ENCODE data around the gene MN1. TPM values are rescaled to one million over a fixed set of nuclear protein-coding genes. Genes with fewer than 3 reads are reported as not detected.

The MN1 gene
- total and polyA plus RNA-seq, 7 experiments from 2014 or later, result 0.16 to 3.8 (median 0.38) TPM; not detected in 2

DNA sequence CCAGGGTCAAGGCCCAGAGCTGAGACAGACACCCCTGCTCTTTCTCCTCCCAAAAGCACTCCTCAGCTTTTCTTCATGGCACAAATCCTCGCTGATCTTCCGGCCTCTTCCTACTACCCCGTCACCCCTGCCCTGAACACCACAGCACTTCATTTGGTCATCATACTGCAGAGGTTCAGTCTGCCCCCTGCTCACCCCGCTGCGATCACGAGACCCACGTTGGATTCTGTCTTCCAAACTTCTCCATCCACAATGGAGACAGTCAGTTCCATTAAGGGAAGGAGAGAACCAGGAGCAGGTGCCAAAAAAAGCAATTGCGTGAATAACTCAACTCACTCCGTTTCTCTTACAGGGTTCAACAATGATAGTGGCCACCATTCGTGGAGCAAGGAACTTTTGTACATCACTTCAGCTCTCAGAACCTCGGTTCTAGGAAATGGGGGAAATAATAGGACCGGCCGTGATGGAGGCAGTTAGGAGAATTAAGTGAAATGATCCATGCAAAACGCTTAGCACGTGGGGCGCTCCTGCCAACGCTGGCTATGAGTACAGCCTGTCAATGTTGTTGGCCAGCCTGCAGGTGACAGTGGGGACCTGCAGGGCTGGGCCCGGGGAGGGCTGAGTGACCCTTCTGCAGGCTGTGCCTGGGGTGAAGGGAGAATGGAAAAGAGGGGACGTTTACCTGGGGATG lies 45.9 kb downstream of the MN1 start:
- ATAC-seq, result no peak
- Histone ChIP-seq H3K27me3 (ENCODE audit: control insufficient read depth in 2 of 2, insufficient read depth in 2 of 2, low read length in 2 of 2) (no peaks in the 10 kb centered on the region), H3K9me3 (ENCODE audit: control insufficient read depth in 2 of 3, low read length in 3 of 3) (no peaks in the 10 kb centered on the region), H3K4me1 (ENCODE audit: control insufficient read depth in 2 of 2, insufficient read depth in 2 of 2, low read length in 2 of 2) (no peaks in the 10 kb centered on the region), H3K36me3 (ENCODE audit: control insufficient read depth in 2 of 3, insufficient read depth in 3 of 3, low read length in 3 of 3) (no peaks in the 10 kb centered on the region), H3K27ac (ENCODE audit: low read depth, low read length) (no peak overlapping the region), H3K4me3 (ENCODE audit: low read length) (no peak overlapping the region)
- DNase-seq, result no peak
- POLR2A ChIA-PET, result no interaction called here
- intact Hi-C loops (cut with micrococcal nuclease), result no loop called here
- peaks cover 0 to 4% (median 0%) of the 10 kb centered on the region in 7 donors for H3K4me1 Mint-ChIP-seq
- H3K27me3 Mint-ChIP-seq, result peaks cover 0 to 4% (median 0%) of the 10 kb centered on the region in 5 donors
- H3K9me3 Mint-ChIP-seq, result no peaks in the 10 kb centered on the region
- no peak overlapping the region for H3K4me3 Mint-ChIP-seq
- no peak overlapping the region for H3K27ac Mint-ChIP-seq
- no peaks in the 10 kb centered on the region for H3K36me3 Mint-ChIP-seq
- CTCF ChIA-PET, result no interaction called here

DNA sequence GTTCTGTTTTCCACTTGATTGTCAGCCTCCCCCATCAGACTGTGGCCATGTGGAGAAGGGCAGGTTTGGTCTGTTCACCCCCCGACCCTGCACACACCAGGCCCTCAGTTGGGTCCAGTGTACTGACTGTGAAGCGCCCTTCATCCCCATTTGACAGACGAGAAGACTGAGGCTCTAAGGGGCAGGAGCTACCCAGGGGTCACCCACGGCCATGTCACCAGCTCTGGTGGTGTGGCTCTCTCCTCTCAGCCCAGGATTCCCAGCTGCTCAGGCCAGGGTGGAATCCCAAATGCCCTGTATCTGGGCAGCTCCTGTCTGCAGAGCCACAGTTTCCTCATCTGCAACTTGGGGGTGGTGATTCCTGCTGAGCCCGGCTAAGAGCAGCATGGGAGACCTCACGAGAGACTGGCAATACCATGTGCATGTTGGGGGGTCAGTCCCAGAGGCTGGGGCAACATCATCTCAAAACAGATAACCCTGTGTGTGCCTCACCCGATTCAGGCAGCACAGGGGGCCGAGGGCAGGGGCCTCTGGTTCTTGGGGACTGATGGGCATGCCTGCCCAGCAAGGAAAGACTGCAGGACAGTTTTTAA lies 46.6 kb downstream of the MN1 start:
- Mint-ChIP-seq H3K27ac (no peak overlapping the region), H3K4me3 (no peak overlapping the region), H3K4me1 (peaks cover 0 to 4% (median 0%) of the 10 kb centered on the region in 7 donors), H3K36me3 (no peaks in the 10 kb centered on the region), H3K9me3 (no peaks in the 10 kb centered on the region), H3K27me3 (peaks cover 0 to 5% (median 0%) of the 10 kb centered on the region in 5 donors)
- intact Hi-C loops (cut with micrococcal nuclease), result no loop called here
- H3K27ac ChIP-seq (ENCODE audit: low read depth, low read length), result no peak overlapping the region
- no peaks in the 10 kb centered on the region for H3K36me3 ChIP-seq (ENCODE audit: control insufficient read depth in 2 of 3, insufficient read depth in 3 of 3, low read length in 3 of 3)
- POLR2A ChIA-PET, result no interaction called here
- no peaks in the 10 kb centered on the region for H3K4me1 ChIP-seq (ENCODE audit: control insufficient read depth in 2 of 2, insufficient read depth in 2 of 2, low read length in 2 of 2)
- H3K4me3 ChIP-seq (ENCODE audit: low read length), result no peak overlapping the region
- CTCF ChIA-PET, result no interaction called here
- no peaks in the 10 kb centered on the region for H3K27me3 ChIP-seq (ENCODE audit: control insufficient read depth in 2 of 2, insufficient read depth in 2 of 2, low read length in 2 of 2)
- no peak for ATAC-seq
- DNase-seq, result no peak
- H3K9me3 ChIP-seq (ENCODE audit: control insufficient read depth in 2 of 3, low read length in 3 of 3), result no peaks in the 10 kb centered on the region

DNA sequence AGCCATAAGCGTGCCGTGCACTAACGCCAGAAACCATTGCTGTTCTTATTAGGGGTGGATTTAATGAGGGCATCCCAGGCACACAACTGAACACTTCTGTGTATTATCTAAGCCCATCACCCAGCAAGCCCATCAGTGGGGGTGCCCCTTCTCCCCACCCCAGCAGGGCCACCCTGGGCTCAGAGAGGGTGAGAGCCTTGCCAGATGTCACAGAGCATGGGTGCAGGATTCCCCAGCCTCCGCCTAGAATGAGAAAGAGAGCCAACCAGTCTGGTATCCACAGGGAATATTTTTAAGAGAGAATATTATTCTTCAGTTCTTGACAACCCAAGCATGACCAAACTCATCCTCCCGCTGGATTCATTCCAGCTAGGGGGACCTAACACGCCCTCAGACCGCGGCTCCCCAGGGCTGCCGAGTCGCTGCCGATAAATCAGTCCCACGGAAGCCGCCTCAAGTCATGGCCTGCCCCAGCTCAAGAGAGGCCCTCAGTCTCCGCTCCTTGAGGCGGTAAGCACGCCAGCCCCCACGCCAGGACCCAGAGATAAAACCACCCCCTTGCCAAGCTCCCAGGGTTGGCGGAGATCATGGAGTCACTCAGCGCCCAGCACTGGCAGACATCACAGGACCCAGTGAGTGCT lies 47.2 kb downstream of the MN1 start:
- Mint-ChIP-seq H3K27me3 (peaks cover 0 to 12% (median 1%) of the 10 kb centered on the region in 5 donors), H3K27ac (no peak overlapping the region), H3K4me1 (peaks cover 0 to 6% (median 0%) of the 10 kb centered on the region in 7 donors), H3K9me3 (no peaks in the 10 kb centered on the region), H3K4me3 (no peak overlapping the region), H3K36me3 (no peaks in the 10 kb centered on the region)
- Histone ChIP-seq H3K27ac (ENCODE audit: low read depth, low read length) (no peak overlapping the region), H3K4me3 (ENCODE audit: low read length) (no peak overlapping the region), H3K36me3 (ENCODE audit: control insufficient read depth in 2 of 3, insufficient read depth in 3 of 3, low read length in 3 of 3) (no peaks in the 10 kb centered on the region), H3K4me1 (ENCODE audit: control insufficient read depth in 2 of 2, insufficient read depth in 2 of 2, low read length in 2 of 2) (no peaks in the 10 kb centered on the region), H3K27me3 (ENCODE audit: control insufficient read depth in 2 of 2, insufficient read depth in 2 of 2, low read length in 2 of 2) (no peaks in the 10 kb centered on the region), H3K9me3 (ENCODE audit: control insufficient read depth in 2 of 3, low read length in 3 of 3) (no peaks in the 10 kb centered on the region)
- ChIA-PET POLR2A (no interaction called here), CTCF (no interaction called here)
- intact Hi-C loops (cut with micrococcal nuclease), result no loop called here
- ATAC-seq (no peak), DNase-seq (no peak)

DNA sequence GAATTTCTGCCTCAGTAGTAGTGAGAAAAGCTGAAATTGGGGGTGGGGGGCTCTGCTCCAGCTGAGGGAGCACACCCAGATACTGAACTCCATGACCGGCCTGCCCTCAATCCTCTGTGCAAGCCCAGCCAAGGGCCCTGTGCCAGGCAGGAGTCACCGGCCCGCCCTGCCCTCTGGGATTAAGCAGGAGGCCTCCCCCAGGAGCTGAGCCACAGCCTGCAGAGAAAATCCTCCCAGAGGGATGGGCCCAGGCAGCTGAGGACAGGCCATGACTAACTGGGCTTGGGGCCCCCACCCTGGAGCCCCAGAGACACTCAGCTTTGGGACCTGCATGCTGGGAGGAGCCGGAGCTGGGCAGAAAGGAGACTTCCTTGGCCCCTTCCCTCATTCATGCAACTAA lies 48.8 kb downstream of the MN1 start:
- intact Hi-C loops (cut with micrococcal nuclease), result no loop called here
- ChIA-PET CTCF (no interaction called here), POLR2A (no interaction called here)
- H3K9me3 Mint-ChIP-seq, result no peaks in the 10 kb centered on the region
- no peaks in the 10 kb centered on the region for H3K4me1 ChIP-seq (ENCODE audit: control insufficient read depth in 2 of 2, insufficient read depth in 2 of 2, low read length in 2 of 2)
- DNase-seq (no peak), ATAC-seq (no peak)
- no peaks in the 10 kb centered on the region for H3K27me3 ChIP-seq (ENCODE audit: control insufficient read depth in 2 of 2, insufficient read depth in 2 of 2, low read length in 2 of 2)
- no peaks in the 10 kb centered on the region for H3K36me3 Mint-ChIP-seq
- H3K36me3 ChIP-seq (ENCODE audit: control insufficient read depth in 2 of 3, insufficient read depth in 3 of 3, low read length in 3 of 3), result no peaks in the 10 kb centered on the region
- H3K4me3 ChIP-seq (ENCODE audit: low read length), result no peak overlapping the region
- no peaks in the 10 kb centered on the region for H3K9me3 ChIP-seq (ENCODE audit: control insufficient read depth in 2 of 3, low read length in 3 of 3)
- H3K4me3 Mint-ChIP-seq, result no peak overlapping the region
- no peak overlapping the region for H3K27ac Mint-ChIP-seq
- H3K4me1 Mint-ChIP-seq, result peaks cover 0 to 5% (median 0%) of the 10 kb centered on the region in 7 donors
- no peak overlapping the region for H3K27ac ChIP-seq (ENCODE audit: low read depth, low read length)
- peaks cover 2 to 27% (median 11%) of the 10 kb centered on the region in 5 donors for H3K27me3 Mint-ChIP-seq

DNA sequence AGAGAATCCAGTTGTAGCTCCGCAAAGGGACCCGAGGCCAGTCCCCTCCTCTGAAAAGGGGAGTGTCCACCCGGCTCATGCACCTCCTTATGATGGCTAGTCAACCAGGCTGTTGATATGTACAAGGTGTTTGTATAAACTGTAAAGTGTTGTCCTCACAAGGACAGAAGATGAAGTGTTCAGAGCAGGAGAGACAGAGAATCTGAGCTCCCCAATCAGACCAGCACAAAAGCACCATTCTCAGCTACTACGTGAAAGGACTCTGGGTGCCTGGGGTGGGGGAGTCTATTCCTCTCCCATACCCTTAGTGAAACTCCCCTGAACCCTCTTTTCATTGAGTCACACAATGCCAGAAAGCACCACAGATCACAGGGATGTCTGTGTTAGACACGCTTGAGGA lies 49.4 kb downstream of the MN1 start:
- DNase-seq (no peak), ATAC-seq (no peak)
- Mint-ChIP-seq H3K4me1 (peaks cover 0 to 5% (median 0%) of the 10 kb centered on the region in 7 donors), H3K27ac (no peak overlapping the region), H3K27me3 (peaks cover 2 to 32% (median 14%) of the 10 kb centered on the region in 5 donors), H3K9me3 (no peaks in the 10 kb centered on the region), H3K4me3 (no peak overlapping the region), H3K36me3 (no peaks in the 10 kb centered on the region)
- intact Hi-C loops (cut with micrococcal nuclease), result no loop called here
- Histone ChIP-seq H3K27ac (ENCODE audit: low read depth, low read length) (no peak overlapping the region), H3K27me3 (ENCODE audit: control insufficient read depth in 2 of 2, insufficient read depth in 2 of 2, low read length in 2 of 2) (no peaks in the 10 kb centered on the region), H3K36me3 (ENCODE audit: control insufficient read depth in 2 of 3, insufficient read depth in 3 of 3, low read length in 3 of 3) (no peaks in the 10 kb centered on the region), H3K4me1 (ENCODE audit: control insufficient read depth in 2 of 2, insufficient read depth in 2 of 2, low read length in 2 of 2) (no peaks in the 10 kb centered on the region), H3K4me3 (ENCODE audit: low read length) (no peak overlapping the region), H3K9me3 (ENCODE audit: control insufficient read depth in 2 of 3, low read length in 3 of 3) (no peaks in the 10 kb centered on the region)
- CTCF ChIA-PET, result no interaction called here
- POLR2A ChIA-PET, result no interaction called here

DNA sequence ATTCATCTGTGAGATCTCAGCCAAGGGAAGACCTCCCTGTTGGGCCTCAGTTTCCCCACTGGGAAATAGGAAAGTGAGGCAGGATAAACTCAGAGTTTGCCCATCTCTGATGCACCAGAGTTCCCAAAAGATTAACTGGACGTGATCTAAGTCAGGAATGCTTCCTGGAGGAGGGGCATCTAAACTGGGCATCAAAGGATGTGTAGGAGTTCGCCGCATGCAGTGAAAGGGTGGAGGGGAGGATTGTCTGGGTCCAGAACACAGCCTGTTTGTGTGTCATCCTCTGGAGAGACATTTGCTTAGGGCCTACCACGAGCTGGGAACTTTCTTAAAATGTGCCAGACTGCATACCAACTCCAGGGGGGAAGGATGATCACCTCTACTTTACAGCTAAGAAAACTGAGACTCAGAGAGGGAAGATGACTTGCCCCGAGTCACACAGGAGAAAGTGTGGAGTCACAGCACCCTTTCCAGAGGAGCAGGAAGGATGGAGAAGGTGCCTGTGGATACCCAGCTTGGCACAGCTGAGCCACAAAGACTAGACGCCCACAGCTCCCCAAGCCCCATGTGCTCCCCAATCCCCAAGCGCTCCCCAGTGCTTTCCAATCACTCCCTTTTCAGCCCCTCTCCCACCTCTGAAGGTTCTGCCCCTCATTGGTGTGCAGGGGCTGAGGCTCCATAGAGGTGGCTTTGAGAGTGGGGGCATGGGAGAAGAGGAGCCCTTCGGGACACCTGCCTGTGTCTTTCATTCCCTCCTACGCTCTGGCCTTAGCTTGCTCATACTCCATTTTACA lies 50.1 kb downstream of the MN1 start:
- no peaks in the 10 kb centered on the region for H3K9me3 Mint-ChIP-seq
- no peak overlapping the region for H3K27ac Mint-ChIP-seq
- Histone ChIP-seq H3K9me3 (ENCODE audit: control insufficient read depth in 2 of 3, low read length in 3 of 3) (no peaks in the 10 kb centered on the region), H3K4me3 (ENCODE audit: low read length) (no peak overlapping the region), H3K36me3 (ENCODE audit: control insufficient read depth in 2 of 3, insufficient read depth in 3 of 3, low read length in 3 of 3) (no peaks in the 10 kb centered on the region), H3K27ac (ENCODE audit: low read depth, low read length) (no peak overlapping the region), H3K4me1 (ENCODE audit: control insufficient read depth in 2 of 2, insufficient read depth in 2 of 2, low read length in 2 of 2) (no peaks in the 10 kb centered on the region), H3K27me3 (ENCODE audit: control insufficient read depth in 2 of 2, insufficient read depth in 2 of 2, low read length in 2 of 2) (no peaks in the 10 kb centered on the region)
- H3K4me3 Mint-ChIP-seq, result no peak overlapping the region
- no peak for ATAC-seq
- POLR2A ChIA-PET, result no interaction called here
- no peak for DNase-seq
- H3K4me1 Mint-ChIP-seq, result peaks cover 0 to 5% (median 0%) of the 10 kb centered on the region in 7 donors
- CTCF ChIA-PET, result no interaction called here
- H3K27me3 Mint-ChIP-seq, result peaks cover 2 to 39% (median 14%) of the 10 kb centered on the region in 5 donors
- H3K36me3 Mint-ChIP-seq, result no peaks in the 10 kb centered on the region
- intact Hi-C loops (cut with micrococcal nuclease), result no loop called here

Measured in naive thymus-derived CD4-positive, alpha-beta T cell (primary cell).